RCC 7860 (cell line): ENCODE measurements around the gene SCAMP1.
A peak's percentile ranks its signal among the peaks of the same experiment; 100 is the strongest.
"Not testable (repeated sequence)": the region's sequence is repeated elsewhere in the genome, so short reads cannot be mapped to it uniquely, and the experiment has no call there.

Experiments used
- DNase-seq: peaks from one replicate; pipeline ENCODE4 v3.0.0-alpha.2; 2015; ENCODE audit warnings: low spot score
- FAIRE-seq: peaks from 2 replicates; lab custom pipeline; 2012; peaks lifted over from hg19 to GRCh38; lab: Jason Lieb, UNC

The SCAMP1 gene

GRCh38 chr5:78359831-78360673 is at the start of gene SCAMP1:
TSS of gene SCAMP1 (plus strand) at chr5:78360617. CDS start at chr5:78360672, 55 bp downstream.
- no peak for FAIRE-seq
- DNase-seq = peak; percentile 69

GRCh38 chr5:78317515-78317914 is 42.9 kb upstream of the SCAMP1 start:
- FAIRE-seq (no peak), DNase-seq (no peak)

GRCh38 chr5:78318337-78318736 is 42.1 kb upstream of the SCAMP1 start:
- DNase-seq (no peak), FAIRE-seq (no peak)

- DNase-seq = no peak
- FAIRE-seq = no peak
These were observed 40.0 kb upstream of the SCAMP1 start for GRCh38 chr5:78320401-78320800.

- DNase-seq = no peak
- FAIRE-seq = no peak
These were observed 37.2 kb upstream of the SCAMP1 start for GRCh38 chr5:78323241-78323640.

GRCh38 chr5:78326930-78327329 is 33.5 kb upstream of the SCAMP1 start:
- FAIRE-seq = no peak

GRCh38 chr5:78327761-78328510 is 32.5 kb upstream of the SCAMP1 start:
- DNase-seq (no peak), FAIRE-seq (no peak)

More at GRCh38 chr5:78326930-78327329, 33.5 kb upstream of the SCAMP1 start:
- no peak for DNase-seq

GRCh38 chr5:78328585-78329173 is 31.7 kb upstream of the SCAMP1 start:
- DNase-seq = no peak
- no peak for FAIRE-seq

- DNase-seq = no peak
- FAIRE-seq = no peak
These were observed 28.8 kb upstream of the SCAMP1 start for GRCh38 chr5:78331523-78332080.

GRCh38 chr5:78334811-78335210 is 25.6 kb upstream of the SCAMP1 start:
- FAIRE-seq (no peak), DNase-seq (no peak)

- no peak for DNase-seq
- FAIRE-seq = no peak
These were observed 24.4 kb upstream of the SCAMP1 start for GRCh38 chr5:78335976-78336375.

- no peak for FAIRE-seq
- DNase-seq = no peak
These were observed 23.7 kb upstream of the SCAMP1 start for GRCh38 chr5:78336698-78337097.

GRCh38 chr5:78339617-78340436 is 20.6 kb upstream of the SCAMP1 start:
- no peak for FAIRE-seq
- DNase-seq = no peak

GRCh38 chr5:78341440-78341839 is 19.0 kb upstream of the SCAMP1 start:
- DNase-seq (no peak), FAIRE-seq (no peak)

GRCh38 chr5:78345485-78345884 is 14.9 kb upstream of the SCAMP1 start:
- no peak for FAIRE-seq

GRCh38 chr5:78353520-78353919 is 6.9 kb upstream of the SCAMP1 start:
- DNase-seq = no peak
- no peak for FAIRE-seq

More at GRCh38 chr5:78345485-78345884, 14.9 kb upstream of the SCAMP1 start:
- no peak for DNase-seq

GRCh38 chr5:78354066-78354670 is 6.2 kb upstream of the SCAMP1 start:
- DNase-seq (no peak), FAIRE-seq (no peak)

GRCh38 chr5:78355561-78355960 is 4.9 kb upstream of the SCAMP1 start:
- no peak for DNase-seq
- FAIRE-seq = no peak

- not testable (repeated sequence) for DNase-seq, FAIRE-seq
These were observed 974 bp upstream of the SCAMP1 start for GRCh38 chr5:78359455-78359830.

- FAIRE-seq = no peak
- no peak for DNase-seq
These were observed 182 bp downstream of the SCAMP1 start for GRCh38 chr5:78360674-78360923.
